ENCODE results near the gene ADH4. TPM values are rescaled to one million over a fixed set of nuclear protein-coding genes. Genes with fewer than 3 reads are reported as not detected.

The ADH4 gene
- total RNA-seq, result 0.28 TPM in 1 of 2 replicates, not detected in the other

DNA sequence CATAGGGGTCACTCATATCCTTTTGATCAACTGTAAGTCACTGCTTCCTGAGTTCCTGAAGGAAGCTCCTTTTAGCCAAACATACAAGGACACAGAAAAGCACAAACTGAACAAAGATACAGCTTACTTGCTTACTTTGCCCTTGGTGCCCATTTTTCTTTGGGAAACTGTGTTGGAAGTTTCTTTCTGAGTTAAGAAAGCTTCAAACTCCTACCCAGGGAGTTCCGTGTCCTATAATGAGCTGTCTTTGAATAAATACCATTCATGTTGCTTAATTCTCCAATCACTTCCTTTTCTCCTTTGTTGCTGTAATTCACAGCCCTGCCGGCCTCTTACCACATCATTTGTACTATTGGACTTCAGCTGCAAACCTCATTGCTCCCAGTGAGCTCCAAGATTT lies at the start of gene ADH4:
Gene ADH4 (minus strand): TSS at position 228 of the 400 bp plus-strand sequence. CDS start 75 bp downstream, at position 153.

DNA sequence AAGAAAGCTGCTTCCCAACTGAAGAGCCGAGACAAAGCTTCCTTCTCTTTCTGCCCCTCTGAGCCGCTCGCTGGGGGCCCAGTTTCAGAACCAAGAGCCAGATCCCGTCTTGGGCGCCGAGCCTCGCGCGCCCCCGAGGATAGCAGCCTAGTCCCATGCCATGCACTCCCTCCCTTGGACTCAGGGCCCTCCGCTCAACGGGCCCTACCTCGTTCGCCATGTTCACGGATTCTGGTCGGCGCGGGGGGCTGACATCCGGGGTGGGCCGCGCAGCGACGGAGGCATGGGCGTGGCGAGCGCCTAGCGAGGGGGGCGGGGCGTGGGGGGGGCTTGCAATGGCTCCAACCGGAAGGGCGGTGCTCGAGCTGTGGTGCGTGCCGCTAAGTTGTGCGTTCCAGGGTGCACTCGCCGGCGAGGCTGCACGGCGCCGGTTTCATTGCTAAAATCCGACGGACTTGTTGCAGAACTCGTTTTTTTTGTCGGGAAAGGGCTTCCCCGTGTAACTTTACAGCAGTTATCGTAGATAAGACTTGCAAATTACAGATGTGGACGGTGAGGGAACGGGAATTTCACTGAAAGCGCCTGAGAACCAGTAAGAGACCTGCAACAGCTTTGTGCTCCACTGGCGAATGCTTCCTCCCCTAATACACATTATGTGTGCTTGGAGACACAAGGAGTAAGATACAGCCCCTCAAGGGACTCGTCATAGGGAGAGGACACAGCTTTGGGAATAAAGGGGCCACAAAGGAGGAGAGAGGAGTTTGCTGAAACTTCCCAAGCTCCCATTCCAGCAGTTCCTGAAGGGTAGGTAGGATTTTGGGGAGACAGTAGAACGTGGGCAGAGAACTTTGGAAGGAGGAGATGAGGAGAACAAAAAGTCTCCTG lies 55.4 kb downstream of the ADH4 start, which contains the start of gene ADH5:
Gene ADH5 (minus strand): TSS at position 308 of the 885 bp plus-strand sequence. CDS start 88 bp downstream, at position 220.

Other genes starting within 250 kb of the ADH4 start
- gene EIF4E, start 215.2 kb downstream of the ADH4 start, total RNA-seq, result 215 and 415 TPM in 2 replicates
- 27.1 and 43.9 TPM in 2 replicates for gene METAP1, start 148.6 kb downstream of the ADH4 start, total RNA-seq
- gene ADH5, start 55.5 kb downstream of the ADH4 start, total RNA-seq, result 170 and 191 TPM in 2 replicates
- gene ADH6, start 74.9 kb upstream of the ADH4 start, total RNA-seq, result under 0.01 TPM in 1 of 2 replicates, not detected in the other
- not detected in 2 replicates for gene ADH1A, start 146.7 kb upstream of the ADH4 start, total RNA-seq
- 0.38 and 0.85 TPM in 2 replicates for gene ADH1B, start 177.1 kb upstream of the ADH4 start, total RNA-seq
- gene ADH1C, start 208.4 kb upstream of the ADH4 start, total RNA-seq, result under 0.01 TPM in 1 of 2 replicates, not detected in the other